H1 (cell line): ENCODE data around the gene ERMN. TPM values are rescaled to one million over a fixed set of nuclear protein-coding genes. Genes with fewer than 3 reads are reported as not detected.

Source experiments
- CTCF ChIA-PET: fragments of 300-600 bp; sonication (Branson Sonifier 250); formaldehyde crosslinking; loops from one replicate; lab custom pipeline; 2021; ENCODE audit not compliant: partially characterized antibody; lab: Charles Lee
- POLR2A ChIA-PET: fragments of 300-600 bp; sonication (Branson Sonifier 250); formaldehyde crosslinking; loops from one replicate; lab custom pipeline; 2021; ENCODE audit warnings: inconsistent platforms; ENCODE audit not compliant: partially characterized antibody; lab: Charles Lee
- DNase-seq, 2 experiments: peaks; one replicate each; pipeline versions ENCODE4 v3.0.0 to v3.0.0-alpha.2; 2010 to 2022; ENCODE audit warnings: low spot score in 2 of 2, low read depth in 1 of 2, mixed read lengths in 1 of 2
- FAIRE-seq: peaks from 2 replicates; lab custom pipeline; 2011; peaks lifted over from hg19 to GRCh38; lab: Jason Lieb, UNC
- H2AFZ ChIP-seq: 2 replicates; pipeline ENCODE4 v1.8.1; 2012; ENCODE audit warnings: low read length, inconsistent platforms
- H2AK5ac ChIP-seq: 2 replicates; pipeline ENCODE4 v1.6.1; 2013; ENCODE audit warnings: low read depth, low read length
- H2BK120ac ChIP-seq: replicated peaks from 2 replicates; pipeline ENCODE3; 2013; ENCODE audit warnings: low read depth, low read length, inconsistent platforms
- H2BK12ac ChIP-seq: 2 replicates; pipeline ENCODE4 v1.6.1; 2013; ENCODE audit warnings: low read depth, low read length
- H2BK15ac ChIP-seq: 2 replicates; pipeline ENCODE4 v1.6.1; 2013; ENCODE audit warnings: low read length
- H2BK20ac ChIP-seq: 2 replicates; pipeline ENCODE4 v1.6.1; 2013; ENCODE audit warnings: low read length
- H2BK5ac ChIP-seq: 2 replicates; pipeline ENCODE4 v1.6.1; 2013; ENCODE audit warnings: low read depth, low read length
- H3K14ac ChIP-seq: 2 replicates; pipeline ENCODE4 v1.6.1; 2013; ENCODE audit warnings: inconsistent platforms; ENCODE audit not compliant: insufficient read length
- H3K18ac ChIP-seq: 2 replicates; pipeline ENCODE4 v1.6.1; 2013; ENCODE audit warnings: low read length; ENCODE audit errors: extremely low read depth
- H3K23ac ChIP-seq: 2 replicates; pipeline ENCODE4 v1.6.1; 2013; ENCODE audit warnings: inconsistent platforms; ENCODE audit not compliant: insufficient read length
- H3K23me2 ChIP-seq: 2 replicates; pipeline ENCODE4 v1.6.1; 2013; ENCODE audit warnings: low read depth, low read length
- H3K27ac ChIP-seq: 2 replicates; pipeline ENCODE4 v1.6.1; 2011; ENCODE audit warnings: low read depth, low read length, inconsistent platforms
- H3K27me3 ChIP-seq, 4 experiments: replicated peaks in 1 of 4; 1 replicate in 1 of 4; 2 replicates in 3 of 4; pipeline versions ENCODE4 v1.6.1 to v1.8.1; 2011 to 2013; ENCODE audit warnings: low read length in 3 of 4, mild to moderate bottlenecking in 3 of 4, inconsistent platforms in 2 of 4, mixed read lengths in 2 of 4, moderate library complexity in 1 of 4; ENCODE audit not compliant: control insufficient read depth in 3 of 4, insufficient read depth in 3 of 4; ENCODE audit errors: extremely low read depth in 1 of 4
- H3K36me3 ChIP-seq, 4 experiments: 2 replicates each; pipeline versions ENCODE4 v1.6.1 to v1.8.1; 2011 to 2013; ENCODE audit warnings: mild to moderate bottlenecking in 4 of 4, low read length in 3 of 4, moderate library complexity in 2 of 4, control low read depth in 1 of 4, inconsistent platforms in 1 of 4; ENCODE audit not compliant: insufficient read depth in 4 of 4, control insufficient read depth in 2 of 4
- H3K4ac ChIP-seq: replicated peaks from 2 replicates; pipeline ENCODE3; 2013; ENCODE audit warnings: low read length, low read depth, mixed read lengths, inconsistent platforms; ENCODE audit not compliant: insufficient read length
- H3K4me1 ChIP-seq, 4 experiments: replicated peaks in 1 of 4; 1 replicate in 1 of 4; 2 replicates in 3 of 4; pipeline versions ENCODE4 v1.6.1 to v1.8.1; 2011 to 2013; ENCODE audit warnings: low read length in 3 of 4, inconsistent platforms in 2 of 4, mixed read lengths in 1 of 4; ENCODE audit not compliant: insufficient read depth in 4 of 4, control insufficient read depth in 3 of 4
- H3K4me2 ChIP-seq, 2 experiments: 2 replicates each; pipeline versions ENCODE4 v1.6.1 to v1.8.1; 2011 to 2013; ENCODE audit warnings: low read depth in 2 of 2, low read length in 2 of 2, control low read depth in 1 of 2, inconsistent platforms in 1 of 2, mild to moderate bottlenecking in 1 of 2; ENCODE audit not compliant: insufficient read depth in 1 of 2
- H3K4me3 ChIP-seq, 4 experiments: fragments of 200-600, 300-600 bp in 1 of 4; sonication (generic), shearing (Covaris generic), sonication (Bioruptor Twin) in 1 of 4; 2 replicates each; pipeline versions ENCODE4 v1.5.1 to v1.8.1; 2011 to 2016; ENCODE audit warnings: low read length in 4 of 4, low read depth in 3 of 4, control low read depth in 2 of 4, inconsistent platforms in 2 of 4, mild to moderate bottlenecking in 2 of 4, mixed read lengths in 1 of 4, moderate library complexity in 1 of 4; ENCODE audit not compliant: insufficient read depth in 2 of 4; ENCODE audit errors: extremely low read depth in 1 of 4
- H3K56ac ChIP-seq: replicated peaks from 2 replicates; pipeline ENCODE3; 2013; ENCODE audit warnings: low read depth, mild to moderate bottlenecking, mixed read lengths, low read length, inconsistent platforms; ENCODE audit not compliant: insufficient read length
- H3K79me1 ChIP-seq: 2 replicates; pipeline ENCODE4 v1.6.1; 2013; ENCODE audit warnings: low read depth, low read length, control low read depth
- H3K79me2 ChIP-seq, 2 experiments: 2 replicates each; pipeline versions ENCODE4 v1.6.1 to v1.8.1; 2012 to 2013; ENCODE audit warnings: low read length in 2 of 2, mild to moderate bottlenecking in 2 of 2, inconsistent platforms in 1 of 2; ENCODE audit not compliant: insufficient read depth in 2 of 2, control insufficient read depth in 1 of 2
- H3K9ac ChIP-seq, 4 experiments: replicated peaks in 1 of 4; 1 replicate in 1 of 4; 2 replicates in 3 of 4; pipeline versions ENCODE4 v1.6.1 to v1.8.1; 2011 to 2013; ENCODE audit warnings: low read depth in 3 of 4, low read length in 3 of 4, control low read depth in 2 of 4, mild to moderate bottlenecking in 2 of 4, moderate library complexity in 2 of 4, inconsistent platforms in 1 of 4; ENCODE audit errors: extremely low read depth in 1 of 4
- H3K9me3 ChIP-seq, 2 experiments: 2 replicates each; pipeline versions ENCODE4 v1.6.1 to v1.8.1; 2012 to 2013; ENCODE audit warnings: mild to moderate bottlenecking in 2 of 2, moderate library complexity in 2 of 2, control low read depth in 1 of 2, inconsistent platforms in 1 of 2, low read depth in 1 of 2, low read length in 1 of 2, mixed read lengths in 1 of 2; ENCODE audit not compliant: insufficient read depth in 2 of 2
- H4K20me1 ChIP-seq, 2 experiments: replicated peaks in 1 of 2; 2 replicates each; pipeline versions ENCODE3 to v1.8.1; 2011 to 2013; ENCODE audit warnings: inconsistent platforms in 2 of 2, low read length in 2 of 2, mild to moderate bottlenecking in 1 of 2; ENCODE audit not compliant: insufficient read depth in 2 of 2, control insufficient read depth in 1 of 2
- H4K5ac ChIP-seq: 2 replicates; pipeline ENCODE4 v1.6.1; 2013; ENCODE audit warnings: low read length, low read depth, mixed read lengths, inconsistent platforms; ENCODE audit not compliant: insufficient read length
- H4K8ac ChIP-seq: 2 replicates; pipeline ENCODE4 v1.8.0; 2013; ENCODE audit warnings: mild to moderate bottlenecking, moderate library complexity, low read length, inconsistent platforms; ENCODE audit not compliant: insufficient read depth; ENCODE audit errors: extremely low read depth
- H4K91ac ChIP-seq: replicated peaks from 2 replicates; pipeline ENCODE3; 2013; ENCODE audit warnings: low read length, mixed read lengths, inconsistent platforms; ENCODE audit not compliant: insufficient read length
- BCL11A ChIP-seq, 2 experiments: IDR thresholded peaks; one replicate each; pipeline ENCODE4 v1.6.1; 2011; ENCODE audit warnings: low read depth in 2 of 2, low read length in 2 of 2, mild to moderate bottlenecking in 2 of 2
- CBX5 ChIP-seq: fragments of 300-800, 300-1000 bp; sonication (generic); IDR thresholded peaks from 2 replicates; pipeline ENCODE4 v1.7.1; 2016; ENCODE audit warnings: antibody characterized with exemption, low read length, low read depth
- CBX8 ChIP-seq: fragments of 300-800, 300-1000 bp; sonication (generic); IDR thresholded peaks from 2 replicates; pipeline ENCODE4 v1.7.1; 2016; ENCODE audit warnings: low read depth, low read length, borderline replicate concordance
- CEBPB ChIP-seq: IDR thresholded peaks from 2 replicates; pipeline ENCODE4 v1.6.1; 2012; ENCODE audit warnings: low read depth, low read length
- CTBP2 ChIP-seq: IDR thresholded peaks from 2 replicates; pipeline ENCODE4 v1.7.0; 2011; ENCODE audit warnings: borderline replicate concordance, mild to moderate bottlenecking, moderate library complexity, mixed read lengths, low read length; ENCODE audit not compliant: insufficient read depth, insufficient read length
- HDAC2 ChIP-seq, 2 experiments: fragments of 300-600 bp in 1 of 2; sonication (generic) in 1 of 2; IDR thresholded peaks; 2 replicates each; pipeline ENCODE4 v1.6.1; 2011 to 2012; ENCODE audit warnings: low read depth in 2 of 2, low read length in 2 of 2, mild to moderate bottlenecking in 2 of 2, moderate library complexity in 2 of 2, borderline replicate concordance in 1 of 2, inconsistent platforms in 1 of 2
- HDAC6 ChIP-seq: IDR thresholded peaks from one replicate; pipeline ENCODE4 v1.7.1; 2012; ENCODE audit warnings: low read depth, mild to moderate bottlenecking, inconsistent platforms, low read length, moderate library complexity
- NANOG ChIP-seq: IDR thresholded peaks from 2 replicates; pipeline ENCODE4 v1.6.1; 2011; ENCODE audit warnings: low read length, low read depth, mild to moderate bottlenecking, inconsistent platforms; ENCODE audit not compliant: insufficient read depth, poor library complexity, severe bottlenecking
- POLR2A ChIP-seq, 2 experiments: IDR thresholded peaks; 1 replicate in 1 of 2; 2 replicates in 1 of 2; pipeline ENCODE4 v1.6.1; 2011; ENCODE audit warnings: low read depth in 2 of 2, low read length in 2 of 2, mild to moderate bottlenecking in 2 of 2; ENCODE audit errors: control extremely low read depth in 1 of 2
- RFX5 ChIP-seq: IDR thresholded peaks from 2 replicates; pipeline ENCODE4 v1.6.1; 2011; ENCODE audit warnings: low read depth, low read length, improper control_type of control experiment, borderline replicate concordance
- SIRT6 ChIP-seq: IDR thresholded peaks from one replicate; pipeline ENCODE4 v1.7.1; 2012; ENCODE audit warnings: low read length, inconsistent platforms
- SP2 ChIP-seq: IDR thresholded peaks from 2 replicates; pipeline ENCODE4 v1.6.1; 2012; ENCODE audit warnings: mild to moderate bottlenecking, low read length, inconsistent platforms
- TAF1 ChIP-seq: IDR thresholded peaks from 2 replicates; pipeline ENCODE4 v1.6.1; 2011; ENCODE audit warnings: mild to moderate bottlenecking, low read depth, low read length
- TEAD4 ChIP-seq: IDR thresholded peaks from 2 replicates; pipeline ENCODE4 v1.6.1; 2012; ENCODE audit warnings: low read depth, low read length, inconsistent platforms, mixed read lengths
- WGBS, 2 experiments: shearing (Covaris generic) in 1 of 2; methylation state at CpG; one replicate each; pipeline versions ENCODE4 v1.1.6 to v1.1.7; 2013 to 2015; ENCODE audit warnings: low lambda C conversion rate in 2 of 2, mixed read lengths in 2 of 2, inconsistent platforms in 1 of 2, low coverage in 1 of 2, missing lambda C conversion rate in 1 of 2; ENCODE audit not compliant: insufficient replicate concordance in 2 of 2, insufficient coverage in 1 of 2, insufficient read length in 1 of 2; ENCODE audit errors: extremely low coverage in 1 of 2, missing lambda C conversion rate in 1 of 2; 5-methylcytosine and 5-hydroxymethylcytosine counted together
- polyA plus RNA-seq, 7 experiments: library from polyadenylated mRNA; depleted of rRNA in 3 of 7; stranded (reverse) in 5 of 7; unstranded in 2 of 7; fragments of >200 nt in 5 of 7; fragments of 200-250 nt in 2 of 7; gene quantifications; 1 replicate in 5 of 7; 2 replicates in 1 of 7; 4 replicates in 1 of 7; pipeline versions ENCODE4 v1.2.1 to v1.2.3, GENCODE V29; 2011 to 2013; ENCODE audit warnings: missing spikeins in 2 of 7, mixed read lengths in 2 of 7
- total RNA-seq: library from RNA; stranded (reverse); fragmentation: NEBNext Ultra II Directional; extraction: Animal tissue kit (Norgen Biotek cat#: 25700); gene quantifications from 2 replicates; pipeline ENCODE4 v1.2.1, GENCODE V29; 2021
- TF ChIP-seq, protein P1 (sequence below): IDR thresholded peaks from 2 replicates; pipeline ENCODE4 v1.6.1; 2012; ENCODE audit warnings: inconsistent platforms

The ERMN gene
- total and polyA plus RNA-seq, 2 of the 8 experiments (the other 6 are each of a cell fraction or from before 2014, with no cell fraction given) = 0.11 TPM; not detected in 1

DNA sequence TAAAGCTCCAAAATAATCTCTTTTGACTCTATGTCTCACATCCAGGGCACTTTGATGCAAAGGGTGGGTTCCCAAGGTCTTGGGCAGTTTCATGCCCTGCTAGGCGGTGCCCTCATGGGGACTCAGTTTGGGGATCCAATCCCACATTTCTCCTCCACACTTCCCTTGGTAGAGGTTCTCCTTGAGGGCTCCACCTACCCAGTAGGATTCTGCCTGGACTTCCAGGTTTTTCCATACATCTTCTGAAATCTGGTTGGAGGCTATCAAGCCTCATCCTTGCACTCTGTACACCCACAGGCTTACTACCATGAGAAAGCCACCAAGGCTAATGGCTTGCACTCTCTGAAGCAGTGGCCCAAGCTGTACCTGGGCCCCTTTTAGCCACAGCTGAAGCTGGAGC lies 49.8 kb upstream of the ERMN start:
- Histone ChIP-seq H2BK20ac (no peak overlapping the region), H3K9me3 (peaks cover 15 to 17% of the 10 kb centered on the region in 2 experiments), H3K4ac (no peak overlapping the region), H2AK5ac (no peak overlapping the region), H3K27me3 (no peaks in the 10 kb centered on the region), H3K14ac (no peak overlapping the region), H2BK120ac (no peak overlapping the region), H3K9ac (no peak overlapping the region), H2BK5ac (no peak overlapping the region), H3K23me2 (no peaks in the 10 kb centered on the region), H3K4me2 (no peak overlapping the region), H4K20me1 (no peaks in the 10 kb centered on the region), H3K23ac (no peak overlapping the region), H4K5ac (no peak overlapping the region), H4K8ac (no peak overlapping the region), H2AFZ (no peak overlapping the region), H3K36me3 (no peaks in the 10 kb centered on the region), H3K27ac (no peak overlapping the region), H3K18ac (no peak overlapping the region), H2BK12ac (no peak overlapping the region), H3K4me3 (no peak overlapping the region), H3K56ac (no peak overlapping the region), H2BK15ac (no peak overlapping the region), H3K4me1 (no peaks in the 10 kb centered on the region), H4K91ac (no peak overlapping the region), H3K79me2 (no peaks in the 10 kb centered on the region), H3K79me1 (no peaks in the 10 kb centered on the region)
- ChIA-PET POLR2A (no interaction called here), CTCF (no interaction called here)
- FAIRE-seq (no peak), DNase-seq (no peak)
- WGBS, 2 experiments = 87% methylated on average over 1 of the region's 1 CpG; no CpG with 5 or more reads in 1 of the 2 experiments
- TF ChIP-seq CTBP2 = no peak
- TF ChIP-seq HDAC2 (IDR thresholded peaks at IDR 0.05; ENCODE audit: borderline replicate concordance in 1 of 2, low read depth in 2 of 2, low read length in 2 of 2) = no peak
- no peak for TF ChIP-seq NANOG
- no peak for TF ChIP-seq CBX8
- TF ChIP-seq SP2 = no peak
- no peak for TF ChIP-seq SIRT6
- no peak for TF ChIP-seq CEBPB
- TF ChIP-seq CBX5 = no peak
- TF ChIP-seq POLR2A (IDR thresholded peaks at IDR 0.05; ENCODE audit: control extremely low read depth in 1 of 2, low read depth in 2 of 2, low read length in 2 of 2) = no peak
- TF ChIP-seq TAF1 = no peak
- TF ChIP-seq BCL11A (IDR thresholded peaks at IDR 0.05; ENCODE audit: low read depth in 2 of 2, low read length in 2 of 2) = no peak
- no peak for TF ChIP-seq TEAD4
- TF ChIP-seq, protein P1, sequence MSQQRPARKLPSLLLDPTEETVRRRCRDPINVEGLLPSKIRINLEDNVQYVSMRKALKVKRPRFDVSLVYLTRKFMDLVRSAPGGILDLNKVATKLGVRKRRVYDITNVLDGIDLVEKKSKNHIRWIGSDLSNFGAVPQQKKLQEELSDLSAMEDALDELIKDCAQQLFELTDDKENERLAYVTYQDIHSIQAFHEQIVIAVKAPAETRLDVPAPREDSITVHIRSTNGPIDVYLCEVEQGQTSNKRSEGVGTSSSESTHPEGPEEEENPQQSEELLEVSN = no peak
- no peak for TF ChIP-seq HDAC6
- no peak for TF ChIP-seq RFX5
